GM21576 (cell line): ENCODE measurements around the gene KRT23.
"Not testable (repeated sequence)": the region's sequence is repeated elsewhere in the genome, so short reads cannot be mapped to it uniquely, and the experiment has no call there.

Experiments used
- ATAC-seq: cut with Tn5 transposase; IDR thresholded peaks from one replicate; pipeline ENCODE4 v1.9.1; 2021; ENCODE audit warnings: mild to moderate bottlenecking, moderate library complexity; ENCODE audit not compliant: unreplicated experiment

Gene KRT23

DNA sequence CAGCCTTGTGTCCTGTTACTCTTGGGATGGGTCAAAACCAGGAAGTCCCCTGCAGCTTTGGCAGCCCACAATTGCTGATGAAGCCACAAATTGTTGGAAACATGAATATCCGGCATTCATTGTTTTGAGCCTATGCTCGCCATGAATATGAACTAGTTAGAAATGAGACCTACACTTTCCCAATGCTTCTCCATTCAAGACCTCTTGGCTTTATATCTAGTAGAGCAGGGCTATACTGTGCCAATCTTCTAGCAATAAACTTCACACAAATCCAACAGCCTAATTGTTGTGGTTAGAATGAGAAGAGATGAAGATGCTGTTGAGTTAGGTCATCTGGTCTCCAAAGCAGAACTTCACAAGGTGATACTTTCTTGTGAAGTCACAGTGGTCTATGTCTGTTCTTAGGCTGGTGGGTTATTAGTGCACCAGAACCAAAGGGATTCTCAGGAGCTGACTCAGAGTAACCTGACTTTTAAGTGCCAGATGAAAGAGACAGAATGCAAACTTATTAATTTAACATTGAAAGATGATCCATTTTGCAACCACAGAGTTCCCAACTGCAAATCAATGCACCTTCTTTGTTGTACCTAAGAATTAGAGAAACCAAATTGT, 13.7 kb upstream of the KRT23 start:
- no peak for ATAC-seq

DNA sequence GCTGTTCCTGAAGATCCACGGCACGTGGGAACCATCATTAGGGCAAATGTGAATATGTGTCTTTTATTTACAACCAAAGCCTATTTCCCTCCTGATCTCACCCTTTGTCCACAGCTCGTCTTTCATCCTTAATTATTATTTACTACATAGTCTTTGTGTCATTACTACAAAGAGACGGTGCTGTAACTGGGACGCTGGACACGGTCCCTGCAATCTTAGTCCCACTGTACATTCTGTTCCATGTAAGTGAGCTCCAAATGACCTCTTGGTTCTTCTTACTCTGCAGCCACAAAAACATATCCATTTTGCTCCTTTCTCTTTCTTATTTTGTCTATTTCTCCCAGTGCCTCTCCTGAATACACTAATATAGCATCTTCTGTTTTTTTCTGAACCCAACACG, 12.7 kb upstream of the KRT23 start:
- no peak for ATAC-seq

DNA sequence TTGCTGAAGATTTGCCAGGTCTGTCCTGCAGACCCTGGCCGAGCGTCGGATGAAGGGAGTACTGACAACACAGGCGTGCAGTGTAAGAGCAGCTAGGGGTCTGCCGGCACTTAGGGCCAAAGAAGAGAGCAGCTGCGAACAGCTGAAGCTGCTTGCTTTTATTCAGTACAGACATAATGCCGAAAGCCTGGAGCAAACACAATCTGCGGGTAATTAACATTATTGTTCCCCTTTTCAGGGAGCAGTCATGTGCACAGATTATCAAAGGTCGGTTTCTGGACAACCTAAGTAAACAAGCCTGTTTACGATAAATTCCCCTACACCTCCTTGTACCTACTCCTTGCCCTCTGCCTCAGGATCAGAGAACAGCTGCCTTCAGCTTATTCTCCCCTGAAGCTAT, 12.0 kb upstream of the KRT23 start:
- ATAC-seq: no peak

DNA sequence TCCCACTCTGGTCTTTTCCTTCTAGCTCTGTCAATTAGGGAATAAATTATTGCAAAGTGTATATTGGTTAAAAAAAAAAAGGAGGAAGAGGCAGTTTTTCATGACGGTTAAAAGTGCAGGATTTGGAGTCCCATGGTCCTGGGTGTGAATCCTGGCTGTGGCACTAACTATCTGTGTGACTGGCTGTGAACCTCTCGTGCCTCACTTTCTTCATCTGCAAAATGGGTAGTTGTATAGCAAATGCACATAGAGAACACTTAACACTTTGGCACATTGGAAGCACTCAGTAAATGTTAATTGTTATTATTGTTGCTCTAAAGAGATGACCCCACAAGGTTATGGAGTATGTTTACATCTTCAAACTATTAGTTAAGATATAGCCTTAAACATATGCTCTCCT, 10.5 kb upstream of the KRT23 start:
- no peak for ATAC-seq

DNA sequence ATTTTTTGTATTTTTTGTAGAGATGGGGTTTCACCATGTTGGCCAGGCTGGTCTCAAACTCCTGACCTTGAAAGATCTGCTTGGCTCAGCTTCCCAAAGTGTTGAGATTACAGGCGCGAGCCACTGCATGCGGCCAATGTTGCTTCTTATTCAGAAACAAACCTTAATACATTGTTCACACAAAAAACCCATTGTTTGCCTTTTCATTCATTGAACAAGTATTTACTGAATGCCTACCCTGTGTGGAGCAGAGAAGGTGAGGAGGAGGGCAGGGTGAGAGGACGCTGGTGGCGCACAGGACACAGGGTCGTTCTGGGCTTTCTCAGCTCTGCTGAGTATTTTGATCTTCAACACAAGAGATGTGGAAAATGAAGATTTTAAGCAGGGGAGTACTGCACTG, 8.0 kb upstream of the KRT23 start:
- no peak for ATAC-seq

DNA sequence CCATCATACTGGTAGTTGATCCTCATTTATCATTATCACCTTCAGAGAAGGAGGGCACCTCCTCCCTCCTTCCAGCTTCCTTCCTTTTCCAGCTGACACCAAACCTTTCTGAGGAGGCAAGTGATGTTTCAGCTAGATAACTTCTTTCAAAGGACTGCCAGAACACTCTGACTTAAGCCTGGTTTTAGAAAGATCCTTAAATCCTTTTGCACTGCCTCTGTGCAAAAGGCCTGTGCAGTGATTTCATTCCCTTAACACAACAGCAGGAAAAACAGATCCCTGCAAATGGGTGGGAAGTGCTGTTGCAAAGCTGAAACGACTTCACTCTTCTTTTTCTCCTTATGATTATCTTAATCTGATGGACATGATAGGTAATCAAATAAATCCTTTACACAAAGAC, 7.1 kb upstream of the KRT23 start:
- ATAC-seq: no peak

DNA sequence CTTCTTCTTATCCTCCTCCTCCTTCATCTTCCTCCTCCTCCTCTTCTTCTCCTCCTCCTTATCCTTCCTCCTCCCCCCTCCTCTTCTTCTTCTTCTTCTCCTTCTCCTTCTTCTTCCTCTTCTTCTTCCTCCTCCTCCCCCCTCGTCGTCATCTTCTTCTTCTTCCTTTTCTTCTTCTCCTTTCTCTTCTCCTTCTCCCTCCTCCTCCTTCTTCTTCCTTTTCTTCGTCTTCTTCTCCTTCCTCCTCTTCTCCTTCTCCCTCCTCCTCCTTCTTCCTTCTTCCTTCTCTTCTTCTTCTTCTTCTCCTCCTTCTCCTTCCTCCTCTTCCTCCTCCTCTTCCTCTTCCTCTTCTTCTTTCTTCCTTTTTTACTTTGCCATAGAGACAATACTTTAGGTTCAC, 5.1 kb upstream of the KRT23 start:
- no peak for ATAC-seq

DNA sequence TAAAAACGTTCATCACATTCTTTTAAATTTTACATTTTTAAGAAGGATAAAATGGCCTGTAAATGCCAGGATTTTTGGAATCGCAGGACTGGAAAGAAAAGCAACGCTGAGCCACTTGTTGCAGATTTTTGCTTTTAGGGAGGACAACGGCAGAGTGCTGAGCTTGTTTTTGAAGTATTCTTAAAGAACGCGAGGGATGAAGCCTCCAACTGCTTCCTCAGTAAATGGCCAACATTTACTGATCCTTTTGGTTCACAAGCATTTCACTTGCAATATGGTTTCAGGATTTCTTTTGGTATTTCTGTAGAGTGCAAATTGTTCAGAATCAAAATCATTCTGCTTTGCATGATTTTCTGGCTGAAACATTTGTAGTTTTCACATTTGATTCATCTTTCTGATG, 2.8 kb upstream of the KRT23 start:
- ATAC-seq: no peak

DNA sequence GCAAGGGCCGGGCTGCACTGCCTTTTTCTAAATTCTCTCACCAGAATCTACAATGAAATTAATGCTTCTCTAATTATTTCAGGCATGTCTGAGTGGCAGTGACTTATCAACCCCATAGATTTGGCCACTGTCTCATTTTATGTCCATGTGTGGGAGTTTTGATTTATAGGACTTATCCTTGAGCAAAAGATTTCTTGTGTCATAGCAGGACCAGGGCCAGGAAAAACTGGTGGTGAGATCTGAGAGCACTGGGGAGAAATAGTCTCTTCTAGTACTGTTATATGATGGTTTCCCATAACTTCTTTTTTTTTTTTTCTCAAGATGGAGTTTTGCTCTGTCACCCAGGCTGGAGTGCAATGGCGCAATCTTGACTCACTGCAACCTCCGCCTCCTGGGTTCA, 1.5 kb upstream of the KRT23 start:
- ATAC-seq: no peak

DNA sequence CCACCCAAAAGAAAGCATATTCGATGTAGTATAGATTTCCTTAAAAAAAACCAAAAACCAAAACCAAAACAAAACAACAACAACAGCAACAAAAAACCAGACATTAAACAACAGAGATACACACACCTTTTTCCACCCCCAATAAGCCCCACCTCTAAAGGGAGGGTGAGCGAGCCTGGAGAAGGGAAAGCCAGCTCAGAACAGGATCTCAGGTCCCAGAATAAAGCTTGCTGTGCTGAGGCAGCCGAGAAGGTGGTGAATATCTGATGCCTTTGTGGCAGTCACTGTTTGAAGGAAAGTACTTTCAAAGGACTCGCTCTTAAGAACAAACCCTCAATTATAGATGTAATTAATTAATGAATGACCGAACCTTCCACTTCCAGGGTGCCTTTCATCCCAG, 470 bp downstream of the KRT23 start:
- no peak for ATAC-seq

DNA sequence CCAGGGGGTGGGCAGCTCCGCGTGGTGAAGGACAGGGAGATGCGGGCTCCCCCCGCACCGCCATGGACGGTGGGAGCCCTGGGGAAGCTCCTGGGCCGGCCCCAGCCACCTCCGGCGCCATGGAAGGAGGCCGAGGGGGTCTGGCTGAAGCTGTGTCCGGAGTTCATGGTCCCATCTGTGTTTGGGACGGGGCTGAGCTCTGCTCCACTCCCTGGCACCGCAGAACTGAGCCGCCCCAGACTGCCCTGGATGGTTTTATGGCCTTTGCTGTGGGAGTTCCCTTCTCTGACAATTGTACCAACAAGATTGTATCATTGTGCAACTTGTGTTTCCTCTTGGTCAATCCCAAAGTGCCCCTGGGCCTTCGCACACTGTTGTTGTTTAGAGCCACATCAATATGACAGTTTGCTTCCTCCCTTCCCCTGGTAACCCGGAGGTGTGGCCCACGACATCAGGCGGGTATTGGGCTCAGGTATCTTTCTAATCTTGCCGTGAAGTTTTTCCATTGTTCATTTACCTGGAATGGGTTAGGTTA, 942 bp downstream of the KRT23 start:
- ATAC-seq: no peak

DNA sequence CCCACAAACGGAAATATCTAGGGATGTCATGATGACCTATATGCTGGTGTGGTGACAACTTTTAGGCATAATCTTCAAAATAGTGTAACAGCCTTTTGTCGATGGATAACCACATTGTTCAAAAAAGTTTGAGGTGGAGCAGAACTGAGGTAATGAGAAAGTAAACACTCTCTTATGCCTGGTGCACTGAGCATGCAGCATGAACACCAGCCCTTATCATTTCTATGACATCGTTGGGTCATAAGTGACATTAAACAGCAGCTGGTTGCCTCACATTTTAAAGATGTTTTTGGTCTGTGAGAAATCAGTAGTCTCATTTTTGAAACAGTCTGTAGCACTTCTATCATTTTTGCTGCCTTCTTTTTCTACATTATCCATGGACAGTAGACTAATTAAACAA, 1.8 kb downstream of the KRT23 start:
- ATAC-seq: no peak

DNA sequence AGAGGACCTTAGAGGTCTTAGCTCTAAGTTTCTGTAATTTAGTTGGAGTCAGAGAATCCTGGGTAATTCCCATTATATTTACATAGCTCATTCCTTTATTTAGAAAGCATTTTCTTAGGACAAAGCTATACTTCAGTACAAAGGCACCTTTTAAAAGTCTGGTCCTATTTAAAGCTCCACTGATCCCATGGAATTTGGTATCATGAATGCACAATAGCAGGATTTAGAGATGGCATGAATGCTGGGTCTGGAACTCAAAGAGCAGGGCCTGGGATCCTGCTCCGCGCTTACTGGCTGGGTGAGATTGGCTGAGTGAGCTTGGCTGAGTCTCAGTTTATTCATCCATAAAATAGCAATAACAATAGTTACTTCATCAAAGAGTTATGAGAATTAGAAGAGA, 4.8 kb downstream of the KRT23 start:
- ATAC-seq: no peak

DNA sequence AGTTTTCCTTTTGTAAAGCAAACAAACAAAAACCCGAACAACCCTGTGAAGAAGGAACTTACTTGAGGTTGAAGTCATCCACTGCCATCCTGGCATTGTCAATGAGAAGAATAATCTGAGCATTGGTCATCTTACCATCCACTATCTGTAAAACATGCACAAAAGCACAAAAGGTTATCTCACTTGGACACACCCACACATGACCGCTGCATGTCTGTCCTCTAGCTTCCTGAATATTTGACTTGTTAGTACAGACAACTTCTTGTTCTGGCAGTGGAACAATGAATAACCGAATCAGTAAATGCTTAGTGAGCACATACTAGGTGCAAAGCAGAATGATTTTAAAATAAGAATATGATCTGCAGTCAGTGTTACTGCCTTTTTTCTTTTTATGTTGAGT, 6.1 kb downstream of the KRT23 start:
- no peak for ATAC-seq

DNA sequence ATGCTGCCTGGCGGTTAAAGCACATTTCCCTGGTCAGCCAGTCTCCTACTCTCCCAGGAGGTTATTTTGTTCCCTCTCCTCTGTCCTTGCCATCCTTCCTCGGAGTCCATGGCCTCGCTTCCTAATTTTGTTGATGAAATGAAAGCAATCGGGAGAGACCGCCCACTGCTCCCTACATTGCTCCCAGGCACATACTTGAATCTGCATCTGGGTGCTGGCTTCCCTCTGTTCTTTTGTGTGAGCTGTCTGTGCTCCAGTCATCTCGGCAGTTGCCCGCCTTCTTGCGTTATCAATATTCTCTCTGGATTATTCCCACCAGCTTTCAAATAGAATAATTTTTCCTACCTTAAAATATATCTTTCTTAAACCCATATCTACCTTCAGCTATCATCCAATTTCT, 11.1 kb downstream of the KRT23 start:
- no peak for ATAC-seq

DNA sequence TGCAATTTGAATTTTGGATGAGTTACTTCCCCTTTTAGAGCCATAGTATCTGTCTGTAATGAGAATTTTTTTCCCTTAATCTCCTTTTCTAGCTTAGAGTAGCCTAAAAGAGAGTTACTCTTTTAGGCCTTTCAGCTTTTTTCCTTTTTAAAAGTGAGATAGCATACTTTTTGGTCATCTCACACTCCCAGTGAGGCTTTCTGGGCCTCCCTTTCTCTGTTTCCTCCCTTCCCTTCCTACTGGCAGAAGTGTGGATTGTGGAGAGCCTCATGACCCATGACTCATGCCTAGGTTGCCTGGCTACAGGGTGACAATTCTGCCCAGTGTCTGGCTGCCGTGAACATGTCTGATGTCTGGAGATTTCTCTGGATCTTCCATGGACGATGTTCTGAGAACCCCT, 15.2 kb downstream of the KRT23 start:
- no peak for ATAC-seq

DNA sequence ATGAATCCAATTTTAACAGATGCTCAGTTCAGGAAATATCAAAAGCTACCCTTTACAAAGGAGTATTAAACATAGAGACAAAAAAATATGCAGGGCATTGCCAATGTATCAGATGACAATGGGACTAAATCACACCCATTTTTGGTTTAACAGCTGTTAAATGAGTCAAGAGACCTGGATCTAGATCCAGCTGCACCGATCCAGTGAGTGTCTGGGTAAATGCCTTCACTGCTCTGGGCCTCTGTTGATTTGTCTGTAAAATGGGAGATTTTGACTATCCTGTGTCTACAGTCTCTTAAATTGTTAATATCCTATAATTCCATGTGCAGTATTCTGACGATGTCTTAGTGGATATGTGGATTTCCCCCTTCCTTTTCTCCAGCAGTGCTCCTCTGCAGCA, 16.4 kb downstream of the KRT23 start:
- no peak for ATAC-seq

DNA sequence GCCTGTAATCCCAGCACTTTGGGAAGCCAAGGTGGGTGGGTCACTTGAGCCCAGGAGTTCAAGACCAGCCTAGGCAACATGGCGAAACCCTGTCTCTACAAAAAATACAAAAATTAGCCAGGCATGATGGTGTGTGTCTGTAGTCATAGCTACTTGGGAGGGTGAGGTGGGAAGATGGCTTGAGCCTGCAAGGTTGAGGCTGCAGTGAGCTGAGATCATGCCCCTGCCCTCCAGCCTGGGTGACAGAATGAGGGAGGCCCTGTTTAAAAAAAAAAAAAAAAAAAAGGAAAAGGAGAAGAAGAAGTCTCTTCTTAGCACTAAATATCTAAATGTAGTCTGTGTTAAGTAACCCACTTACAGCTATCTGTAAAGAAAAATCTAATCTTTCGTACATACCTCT, 20.3 kb downstream of the KRT23 start:
- not testable (repeated sequence) for ATAC-seq

DNA sequence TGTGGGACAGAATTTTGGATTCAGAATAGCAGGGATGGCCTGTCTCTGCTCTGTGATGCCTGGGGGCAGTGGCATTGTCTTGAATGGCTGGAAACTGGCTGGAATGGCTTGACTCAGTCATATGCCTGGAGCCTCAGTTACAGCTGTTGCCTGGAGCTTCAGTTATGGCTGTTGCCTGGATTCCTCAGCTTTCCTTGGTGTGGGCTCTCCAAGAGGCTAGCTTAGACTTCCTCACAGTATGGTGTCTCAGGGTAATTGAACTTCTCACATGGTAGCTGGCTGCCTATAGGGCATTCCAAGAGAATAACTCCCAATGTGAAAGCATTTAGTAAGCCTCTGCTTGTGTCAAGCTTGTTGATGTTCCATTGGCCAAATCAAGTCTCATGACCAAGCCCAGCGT, 21.1 kb downstream of the KRT23 start:
- no peak for ATAC-seq

DNA sequence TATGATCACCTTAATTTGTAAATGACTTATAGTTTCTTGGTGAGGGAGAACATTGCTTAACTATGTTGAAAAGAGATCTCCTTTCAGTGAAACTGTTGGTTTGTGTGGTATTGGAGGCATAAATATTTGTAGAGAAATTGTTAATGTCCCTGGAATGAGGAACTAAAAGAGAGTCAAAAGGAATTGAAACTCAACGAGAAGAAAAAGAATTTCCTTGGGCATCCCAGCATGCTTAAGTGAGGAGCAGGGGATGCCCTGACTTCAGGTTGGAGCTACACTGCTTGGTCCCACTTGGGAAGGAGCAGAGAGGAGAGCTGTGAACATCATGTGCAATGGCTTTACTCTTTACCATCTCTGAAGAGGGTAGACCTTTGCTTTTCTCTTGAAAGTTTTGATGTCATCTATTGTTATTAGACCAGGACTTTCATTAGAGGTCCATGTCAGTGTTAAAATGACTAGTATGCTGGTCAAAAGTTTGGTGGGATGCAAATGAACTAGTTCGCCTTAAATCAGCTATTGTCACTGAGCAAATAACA, 21.7 kb downstream of the KRT23 start:
- no peak for ATAC-seq

DNA sequence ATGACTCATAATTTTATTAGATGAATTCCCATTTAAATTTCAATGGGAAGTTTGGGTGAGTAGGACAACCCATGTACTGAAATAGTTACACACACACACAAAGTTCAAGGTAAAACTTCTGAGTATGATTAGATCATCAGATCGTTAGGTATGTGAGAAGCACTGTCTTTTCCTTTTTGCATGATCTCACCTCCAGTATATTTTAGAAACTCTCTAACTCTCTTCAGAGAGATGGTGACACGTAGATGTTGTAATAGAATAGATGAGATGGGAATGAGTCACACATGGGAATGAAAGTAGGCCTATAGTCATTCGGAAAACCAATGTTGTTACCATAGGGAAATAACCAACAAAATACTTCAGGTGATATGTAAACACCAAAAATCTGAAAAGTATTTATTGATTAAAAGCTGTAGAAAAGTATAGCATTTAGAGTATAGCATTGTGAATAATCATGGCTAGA, 22.2 kb downstream of the KRT23 start:
- no peak for ATAC-seq

DNA sequence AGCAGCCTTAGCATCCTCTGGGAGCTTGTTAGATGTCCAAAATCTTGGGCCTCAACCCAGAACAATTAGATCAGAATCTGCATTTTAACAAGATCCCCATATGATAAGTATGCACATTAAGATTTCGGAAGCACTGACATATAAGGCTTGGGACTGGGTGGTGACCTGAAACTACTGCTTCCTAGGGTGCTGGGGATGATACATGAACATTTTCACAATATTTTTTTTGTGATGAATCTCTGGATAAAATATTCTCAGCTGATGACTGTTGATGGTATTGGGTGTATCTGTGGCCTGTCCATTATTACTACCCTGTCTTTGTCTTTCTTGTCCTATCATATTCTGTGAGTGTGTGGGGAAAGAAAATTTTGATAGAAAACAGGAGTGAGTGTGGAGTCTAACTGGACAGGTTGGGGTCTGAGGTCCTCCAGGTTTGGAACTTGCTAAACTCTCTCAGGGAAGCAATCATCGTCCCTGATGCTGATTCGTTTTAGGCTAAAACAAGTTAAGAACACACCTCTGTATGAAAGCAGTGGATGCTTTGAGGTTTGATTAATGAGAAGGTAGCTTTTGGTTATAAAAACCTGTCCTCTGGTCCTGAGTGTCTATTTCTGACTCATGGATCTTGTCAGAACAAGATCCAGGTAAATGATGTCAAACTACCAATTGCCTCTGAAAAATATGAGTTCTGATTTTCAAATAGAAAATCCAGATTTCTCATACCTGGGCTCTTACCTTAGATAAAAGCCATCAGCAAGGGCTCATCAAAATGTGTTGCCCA, 23.2 kb downstream of the KRT23 start:
- no peak for ATAC-seq
